Suppressor macrophage (primary cell): ENCODE results near the gene SLC9A8.

ENCODE experiments used
- DNase-seq, 4 experiments: peaks; one replicate each; pipeline ENCODE4 v3.0.0-alpha.2; 2020 to 2022

Gene SLC9A8

DNA sequence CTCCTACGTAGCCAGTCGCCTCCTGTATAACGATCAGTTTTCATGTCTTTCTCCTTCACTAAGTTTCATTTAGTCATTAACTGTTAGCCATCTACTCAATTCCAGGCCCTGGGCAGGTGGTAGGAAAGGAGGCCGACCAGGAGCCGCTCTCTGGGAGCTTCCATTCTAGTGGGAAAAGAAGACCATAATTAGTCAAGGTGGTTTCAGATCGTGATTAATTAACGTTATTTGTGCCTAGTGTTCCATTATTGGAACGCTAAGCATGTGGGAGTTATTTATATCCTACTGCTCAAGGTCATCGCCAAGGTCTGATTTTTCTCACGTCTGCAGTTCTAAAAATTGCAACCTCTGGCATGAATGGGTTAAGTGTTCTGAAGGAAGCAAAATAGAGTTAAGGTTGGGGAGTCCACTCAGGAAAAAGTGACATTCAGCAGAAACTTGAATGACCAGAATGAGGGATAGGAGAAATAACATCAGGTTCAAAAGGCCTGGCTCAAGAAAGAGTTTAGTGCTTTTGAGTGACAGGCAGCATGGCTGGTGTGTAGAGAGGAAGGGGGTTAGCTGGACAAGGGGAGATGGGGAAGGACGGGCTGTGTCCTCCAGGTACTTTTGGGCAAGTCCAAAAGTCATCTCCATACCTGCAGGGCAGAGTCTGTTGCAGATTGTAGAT, 812 bp downstream of the SLC9A8 start:
- peak in 1 of 4 experiments; percentile 22 for DNase-seq

DNA sequence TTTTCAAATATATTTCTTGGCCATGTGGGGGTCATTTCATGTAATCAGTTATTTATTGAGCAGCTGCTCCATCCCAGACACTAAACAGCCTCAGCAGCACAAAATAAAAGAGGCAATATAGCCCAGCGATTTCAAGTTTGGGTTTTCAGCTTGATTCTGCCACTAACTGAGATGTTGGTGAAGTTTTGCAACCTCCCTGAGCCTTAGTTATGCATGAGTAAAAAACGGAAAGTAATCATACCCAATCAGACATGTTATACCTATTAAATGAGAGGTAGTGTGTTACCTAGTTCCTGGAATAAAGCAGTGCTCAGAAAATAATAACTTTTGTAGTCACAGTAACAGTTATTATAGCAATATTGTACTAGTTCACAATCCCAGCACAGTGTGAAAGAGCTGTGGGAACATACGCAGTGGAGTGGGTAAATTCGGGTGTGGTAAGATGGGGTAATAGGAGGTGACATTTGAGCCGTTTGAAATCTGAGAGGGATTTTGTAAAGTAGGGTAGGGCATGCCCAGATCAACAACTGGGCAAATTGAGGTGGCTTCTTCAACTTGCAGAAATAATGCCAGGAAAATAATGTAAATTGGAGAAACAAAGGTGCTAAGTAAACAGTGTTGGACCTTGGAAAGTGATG, 1.5 kb downstream of the SLC9A8 start:
- DNase-seq: peak in 2 of 4 experiments; percentile 35 to 52

DNA sequence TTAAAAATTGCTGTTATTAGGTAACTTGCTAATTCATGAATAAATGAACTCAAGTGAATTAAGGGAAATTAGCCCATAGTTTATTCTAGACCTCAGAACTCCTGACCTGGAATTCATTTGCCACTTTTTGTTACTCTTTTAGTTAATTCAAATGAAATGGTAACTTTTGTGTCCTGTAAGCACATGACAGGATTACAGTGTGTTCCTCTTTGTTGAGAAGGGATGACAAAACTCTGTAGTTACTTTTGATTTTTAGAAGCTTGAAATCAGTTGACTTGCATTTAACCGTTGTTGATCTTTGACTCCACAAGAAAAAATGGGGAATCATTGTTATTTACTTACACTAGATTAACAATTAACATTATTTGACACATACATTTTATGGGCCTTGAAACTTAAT, 6.2 kb downstream of the SLC9A8 start:
- DNase-seq: peak; percentile 21 to 78 (median 52)

DNA sequence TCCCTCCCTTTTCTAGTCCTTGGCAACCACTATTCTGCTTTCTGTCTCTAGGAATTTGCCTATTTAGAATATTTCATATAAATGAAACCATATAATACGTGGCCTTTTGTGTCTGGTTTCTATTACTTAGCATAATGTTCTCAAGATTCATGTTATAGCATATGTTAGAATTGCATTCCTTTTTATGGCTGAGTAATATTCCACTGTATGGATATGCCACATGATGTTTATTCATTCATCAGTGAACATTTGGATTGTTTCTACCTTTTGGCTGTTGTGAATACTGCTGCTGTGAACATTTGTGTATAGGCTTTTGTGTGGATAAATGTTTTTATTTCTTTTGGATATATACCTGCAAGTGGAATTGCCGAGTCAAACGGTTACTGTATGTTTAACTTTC, 7.1 kb downstream of the SLC9A8 start:
- DNase-seq: no peak

DNA sequence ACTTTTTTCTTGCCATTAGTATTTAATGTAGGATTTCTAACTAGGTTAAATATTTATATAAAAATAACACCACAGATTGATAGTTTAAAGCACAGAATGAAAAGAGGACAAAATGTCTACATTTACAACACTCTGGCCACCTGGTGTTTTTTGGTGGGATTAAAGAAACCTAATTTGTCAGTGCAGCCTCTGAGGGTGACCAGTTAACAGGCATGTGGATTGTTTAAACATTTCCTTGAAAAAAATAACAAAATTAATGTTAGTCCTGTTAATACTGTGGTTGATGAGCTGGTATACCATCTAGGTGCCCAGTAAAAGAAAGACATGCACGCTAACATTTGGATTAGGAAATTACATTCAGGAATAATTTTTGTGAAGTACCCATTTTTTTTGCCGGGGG, 8.8 kb downstream of the SLC9A8 start:
- no peak for DNase-seq

DNA sequence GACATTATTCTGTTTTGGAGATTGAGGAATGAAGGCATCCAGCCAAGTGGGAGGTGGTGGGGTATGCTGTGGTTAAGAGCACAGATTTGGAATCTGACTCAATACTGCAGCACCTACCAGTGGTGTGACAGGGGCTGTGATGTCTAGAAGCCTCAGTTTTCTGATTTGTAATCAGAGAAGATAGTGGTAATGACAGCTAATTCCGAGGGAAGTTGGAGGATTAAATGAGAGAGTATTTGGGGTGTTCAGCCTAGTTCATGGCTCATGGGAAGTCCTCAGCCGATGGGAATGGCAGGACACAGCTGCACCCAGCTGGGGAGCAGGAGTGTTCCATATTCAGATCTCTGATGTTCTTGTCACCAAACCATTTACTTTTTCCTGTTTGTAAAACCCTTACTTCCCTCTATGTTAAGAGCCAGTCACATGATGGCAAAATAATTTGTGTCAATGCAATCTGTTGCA, 9.3 kb downstream of the SLC9A8 start:
- DNase-seq: peak; percentile 24 to 58 (median 48)

DNA sequence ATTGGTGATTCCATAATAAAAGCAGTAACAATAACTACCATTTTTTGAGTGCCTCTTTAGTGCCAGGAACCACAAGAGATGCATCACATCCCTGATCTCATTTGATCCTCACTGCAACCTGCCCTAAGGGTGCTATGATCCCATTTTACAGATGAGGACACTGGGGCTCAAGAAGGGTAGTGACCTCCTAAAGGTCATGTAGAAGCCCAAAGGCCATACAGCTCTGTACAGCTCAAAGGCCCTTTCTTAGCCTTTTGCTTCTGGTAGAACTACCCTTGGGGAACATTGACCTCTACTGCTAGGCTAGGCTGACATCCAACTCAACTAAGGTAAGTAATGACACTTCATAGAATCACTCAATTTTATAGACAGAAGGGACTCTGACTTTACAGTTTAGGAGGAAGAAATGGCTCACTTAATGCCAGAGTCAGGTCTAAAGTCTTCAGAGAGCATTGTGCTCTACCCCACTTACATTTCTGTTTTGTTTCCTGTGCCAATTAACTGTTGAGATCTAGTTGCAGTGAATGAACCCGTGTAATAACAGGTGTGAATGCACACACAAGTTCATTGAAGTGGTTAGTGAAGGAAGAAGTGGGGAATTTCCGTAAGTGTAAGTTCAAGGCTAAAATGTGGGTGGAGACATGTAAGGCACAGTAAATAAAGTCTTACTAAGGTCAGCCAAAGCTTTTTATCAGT, 10.7 kb downstream of the SLC9A8 start:
- no peak for DNase-seq

DNA sequence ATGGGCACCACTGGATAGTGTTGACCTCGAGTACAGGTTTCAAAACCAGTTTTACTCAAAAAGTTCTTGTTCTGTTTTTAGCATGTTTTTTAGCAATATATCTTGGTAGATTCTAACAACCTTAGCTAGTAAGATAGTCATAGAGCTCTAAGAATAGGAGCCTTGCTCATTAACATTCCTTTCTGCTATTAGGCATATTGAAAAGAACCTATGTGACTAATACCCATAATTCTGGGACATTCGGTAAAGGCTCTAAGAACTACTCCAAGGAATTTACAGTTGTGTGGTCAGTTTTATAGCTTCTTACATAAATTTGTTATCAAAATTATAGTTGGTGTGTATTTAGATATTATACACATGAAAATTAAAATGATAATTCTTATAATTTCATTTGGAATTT, 11.6 kb downstream of the SLC9A8 start:
- no peak for DNase-seq

DNA sequence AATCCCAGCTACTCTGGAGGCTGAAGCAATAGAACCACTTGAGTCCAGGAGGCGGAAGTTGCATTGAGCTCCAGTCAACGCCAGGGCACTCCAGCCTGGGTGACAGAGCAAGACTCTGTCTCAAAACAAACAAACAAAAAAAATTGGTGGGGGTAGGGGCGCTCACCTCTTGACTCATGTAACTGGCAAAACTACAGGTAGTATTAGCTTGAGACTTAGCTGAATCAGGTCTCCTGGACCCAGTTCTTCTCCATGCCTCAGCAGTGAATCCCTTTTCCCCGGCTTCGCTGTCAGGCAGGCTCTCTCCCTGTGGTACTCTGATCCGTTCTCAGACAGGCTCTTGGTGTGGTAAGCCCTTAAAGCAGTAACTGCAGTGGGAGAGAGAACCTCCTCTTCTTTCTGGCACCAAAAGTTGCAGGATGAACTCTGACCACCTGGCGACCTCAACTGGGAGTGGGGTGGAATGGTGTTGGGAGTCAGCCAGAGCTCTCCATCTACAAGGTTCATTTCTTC, 12.9 kb downstream of the SLC9A8 start:
- DNase-seq: no peak

DNA sequence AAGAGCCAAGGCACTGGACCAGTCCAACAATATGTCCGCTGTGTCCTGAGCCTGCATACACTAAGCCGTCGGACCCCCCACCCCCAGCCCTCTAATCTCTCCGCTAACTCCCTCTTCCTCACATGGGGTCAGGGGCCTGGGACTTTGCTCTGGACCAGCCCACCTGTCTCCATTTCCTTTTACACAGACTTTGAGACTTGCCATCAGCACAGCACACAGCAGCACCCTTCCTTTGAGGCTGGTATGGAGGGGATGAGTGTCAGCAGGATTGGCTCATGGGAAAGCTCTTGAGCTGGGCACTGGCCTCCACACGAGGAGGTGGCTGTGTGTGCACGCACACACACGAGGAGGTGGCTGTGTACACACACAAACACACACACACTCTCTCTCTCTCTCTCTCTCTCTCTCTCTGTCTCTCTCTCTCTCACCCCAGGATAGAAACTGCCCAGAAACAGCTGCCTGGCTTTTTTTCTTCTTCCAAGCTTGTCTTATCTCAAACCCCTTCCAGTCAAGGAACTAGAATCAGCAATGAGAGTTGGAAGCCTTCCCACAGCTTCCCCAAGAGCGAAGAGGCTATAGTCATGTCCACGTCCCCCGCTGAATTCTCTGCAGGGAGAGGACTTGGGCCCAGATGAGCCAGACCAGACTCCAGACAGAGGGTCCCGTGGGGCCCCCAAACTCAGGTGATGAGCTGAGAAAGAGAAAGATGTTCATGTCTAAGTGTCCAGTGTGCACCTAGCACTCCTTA, 18.6 kb downstream of the SLC9A8 start:
- no peak for DNase-seq

DNA sequence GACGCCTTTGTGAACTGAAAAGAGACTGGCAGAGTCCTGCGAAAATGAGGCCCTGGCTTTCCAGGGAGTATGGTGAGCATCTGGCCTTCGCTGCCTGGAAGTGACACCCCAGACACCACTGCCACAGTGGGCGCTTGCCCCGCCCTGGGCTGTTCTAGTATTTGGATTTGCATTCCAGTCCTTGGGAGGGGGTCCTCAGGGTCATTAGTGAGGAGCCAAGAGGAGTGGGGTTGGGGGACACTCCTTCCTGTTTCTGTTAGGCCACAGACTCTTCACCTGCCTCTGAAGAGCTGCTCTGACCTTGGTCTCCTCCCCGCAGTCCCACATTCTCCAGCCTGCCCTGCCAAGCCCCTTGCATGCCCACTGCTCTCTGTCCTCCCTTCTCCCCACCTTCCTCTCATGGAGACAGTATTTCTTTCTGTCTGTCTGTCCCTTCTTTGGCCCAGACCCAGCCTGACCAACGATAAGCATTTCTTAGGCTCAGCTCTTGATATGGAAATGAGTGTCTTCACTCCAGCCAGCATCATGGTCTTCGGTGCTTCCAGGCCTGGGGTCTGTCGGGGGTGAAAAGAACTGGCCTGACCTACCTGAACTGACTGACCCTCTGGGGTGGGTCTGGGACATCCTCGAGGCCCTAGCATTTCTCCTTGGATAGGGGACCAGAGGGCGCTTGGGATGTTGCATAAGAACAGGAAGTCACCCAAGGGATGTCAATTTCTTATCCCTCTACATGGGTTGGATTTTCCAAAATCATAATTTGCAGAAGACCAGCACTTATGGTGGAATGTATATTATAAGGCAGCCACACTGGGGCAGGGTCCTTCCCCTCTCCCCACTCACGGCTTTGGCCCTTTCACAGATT, 19.4 kb downstream of the SLC9A8 start:
- DNase-seq: peak in 1 of 4 experiments; percentile 31

DNA sequence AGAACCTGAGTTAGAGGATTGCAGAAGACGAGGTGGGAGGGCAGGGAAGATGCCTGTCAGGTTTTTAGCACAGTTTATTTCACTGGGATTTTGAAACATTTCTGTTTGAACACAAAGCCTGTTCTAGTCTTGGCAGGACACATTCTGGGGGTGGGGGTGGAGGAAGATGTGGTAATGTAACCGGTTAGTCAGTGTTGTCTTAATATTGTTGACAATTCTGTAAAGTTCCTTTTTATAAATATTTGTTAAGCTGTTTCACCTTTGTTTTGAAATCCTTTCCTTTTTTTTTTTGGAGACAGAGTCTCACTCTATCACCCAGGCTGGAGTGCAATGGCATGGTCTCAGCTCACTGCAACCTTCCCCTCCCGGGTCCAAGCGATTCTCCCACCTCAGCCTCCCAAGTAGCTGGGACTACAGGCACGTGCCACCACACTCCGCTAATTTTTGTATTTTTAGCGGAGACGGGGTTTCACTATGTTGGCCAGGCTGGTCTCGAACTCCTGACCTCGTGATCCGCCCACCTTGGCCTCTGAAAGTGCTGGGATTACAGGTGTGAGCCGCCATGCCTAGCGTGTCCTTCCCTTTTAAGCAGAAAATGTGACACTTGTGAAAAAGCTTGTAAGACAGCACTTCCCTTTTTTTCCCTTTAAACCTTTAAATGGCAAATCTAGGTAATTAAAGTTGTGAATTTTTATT, 20.2 kb downstream of the SLC9A8 start:
- DNase-seq: peak; percentile 43 to 69 (median 65)

DNA sequence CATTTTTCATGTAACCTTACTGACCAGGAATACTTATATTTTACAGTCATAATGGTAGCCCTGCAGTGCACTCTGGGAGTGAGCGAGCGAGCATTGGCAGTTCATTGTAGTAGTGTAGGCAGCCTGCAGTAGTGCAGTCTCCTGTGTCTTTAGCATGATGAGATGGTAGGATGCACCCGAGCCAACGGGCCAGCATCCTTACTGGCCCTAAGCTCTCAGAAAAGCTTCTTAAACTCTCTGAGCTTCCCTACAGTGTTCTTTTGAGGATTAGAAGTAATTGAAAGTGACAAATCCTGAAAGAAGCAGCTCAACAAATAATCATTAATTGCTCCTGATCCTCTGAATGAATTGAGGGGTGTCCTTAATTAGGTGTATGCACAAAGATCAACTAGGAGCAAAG, 20.9 kb downstream of the SLC9A8 start:
- no peak for DNase-seq

DNA sequence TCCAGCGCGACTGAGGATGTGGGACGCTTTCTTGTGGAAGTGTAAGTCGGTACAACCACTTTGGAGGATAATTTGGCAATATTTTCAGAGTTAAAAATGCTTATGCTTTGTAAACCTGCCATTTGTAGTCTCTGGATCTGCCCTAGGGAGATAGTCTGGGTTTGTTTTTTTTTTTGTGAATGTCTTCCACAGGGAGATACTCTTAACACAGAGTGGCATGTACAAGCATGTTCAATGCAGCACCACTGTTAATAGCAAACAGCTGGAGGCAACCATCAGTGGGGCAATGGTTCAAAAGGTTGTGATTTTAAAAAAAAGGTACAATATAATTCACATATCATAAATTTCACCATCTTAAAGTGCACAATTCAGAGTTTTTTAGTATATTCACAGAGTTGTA, 22.4 kb downstream of the SLC9A8 start:
- no peak for DNase-seq

DNA sequence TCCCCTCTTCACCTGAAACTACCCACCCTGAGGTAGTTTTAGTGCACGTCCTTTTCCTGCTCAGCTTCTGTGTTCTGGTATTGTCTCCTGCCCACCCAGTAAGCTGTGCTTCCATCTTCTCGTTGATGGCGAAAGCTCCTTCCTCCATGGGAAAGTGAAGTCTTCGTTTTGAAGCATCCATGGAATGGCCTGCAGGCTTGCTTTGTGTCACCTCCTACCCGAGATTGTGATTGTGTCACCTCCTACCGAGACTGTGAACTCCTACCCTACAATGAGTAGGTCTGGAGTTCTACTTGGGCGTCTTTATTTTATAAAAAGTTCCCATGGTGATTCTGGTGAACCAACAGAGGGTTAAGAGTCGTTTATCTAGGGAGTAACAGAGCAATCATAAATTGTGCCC, 25.9 kb downstream of the SLC9A8 start:
- DNase-seq: no peak

DNA sequence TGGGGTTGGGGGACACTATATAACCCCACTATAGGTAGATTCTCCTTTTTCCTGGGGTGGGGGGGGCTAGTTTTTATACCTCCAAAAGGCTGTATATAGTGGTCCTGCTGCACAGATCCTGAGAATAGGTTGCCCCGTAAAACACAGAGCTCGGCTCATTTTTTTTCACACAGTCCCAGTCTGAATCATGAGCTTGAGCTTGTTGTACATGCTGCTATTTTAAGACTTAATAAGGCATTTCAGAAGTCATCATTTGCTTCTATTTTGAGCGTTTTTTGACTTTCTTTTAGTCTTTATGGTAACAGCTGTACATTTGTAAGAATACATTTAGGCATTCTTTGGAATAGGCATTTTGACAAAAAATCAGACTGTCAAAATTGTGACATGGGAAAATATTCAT, 30.5 kb downstream of the SLC9A8 start:
- DNase-seq: no peak

DNA sequence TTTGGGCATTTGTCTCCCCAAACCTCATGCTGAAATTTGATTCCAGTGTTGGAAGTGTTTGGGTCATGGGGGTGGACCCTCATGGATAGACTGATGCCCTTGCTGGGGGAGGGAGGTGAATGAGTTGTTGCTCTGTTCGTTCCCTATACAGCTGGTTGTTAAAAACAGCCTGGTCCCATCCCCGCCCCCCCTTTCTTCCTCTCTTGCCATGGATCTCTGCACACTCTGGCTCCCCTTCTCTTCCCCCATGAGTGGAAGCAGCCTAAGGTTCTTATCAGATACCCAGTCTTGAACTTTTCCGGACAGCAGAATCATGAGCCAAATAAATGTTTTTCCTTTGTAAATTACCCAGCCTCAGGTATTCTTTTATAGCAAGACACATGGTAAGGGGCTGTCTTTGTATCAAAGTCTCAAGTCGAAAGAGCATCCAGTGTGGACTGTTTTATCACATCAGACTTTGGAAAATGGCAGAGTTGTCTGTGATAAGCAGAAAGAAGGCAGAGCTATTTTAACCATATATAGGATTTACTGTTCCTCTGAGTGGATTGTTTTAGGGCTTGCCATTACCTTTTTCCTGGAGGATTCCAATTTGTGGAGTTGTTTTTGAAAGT, 31.2 kb downstream of the SLC9A8 start:
- DNase-seq: no peak

DNA sequence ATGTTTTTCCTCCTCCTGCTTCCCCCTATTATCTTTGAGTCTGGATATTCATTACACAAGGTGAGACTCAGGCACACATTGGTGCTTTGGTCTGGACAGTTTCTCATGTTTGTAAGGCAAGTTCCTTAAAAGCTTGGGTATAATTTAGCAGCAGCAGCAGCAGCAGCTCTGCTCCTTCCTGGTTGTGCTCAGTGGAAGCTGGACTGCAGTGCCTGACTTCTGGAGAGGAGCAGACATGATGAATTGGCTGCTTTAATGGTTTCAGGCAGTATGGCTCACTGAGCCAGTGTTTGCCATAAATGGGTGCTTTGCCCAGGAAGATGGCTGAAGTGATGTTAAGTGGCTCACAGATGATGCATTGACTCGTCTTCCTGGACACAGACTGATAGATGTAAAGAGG, 32.4 kb downstream of the SLC9A8 start:
- peak in 3 of 4 experiments; percentile 14 to 27 (median 17) for DNase-seq

DNA sequence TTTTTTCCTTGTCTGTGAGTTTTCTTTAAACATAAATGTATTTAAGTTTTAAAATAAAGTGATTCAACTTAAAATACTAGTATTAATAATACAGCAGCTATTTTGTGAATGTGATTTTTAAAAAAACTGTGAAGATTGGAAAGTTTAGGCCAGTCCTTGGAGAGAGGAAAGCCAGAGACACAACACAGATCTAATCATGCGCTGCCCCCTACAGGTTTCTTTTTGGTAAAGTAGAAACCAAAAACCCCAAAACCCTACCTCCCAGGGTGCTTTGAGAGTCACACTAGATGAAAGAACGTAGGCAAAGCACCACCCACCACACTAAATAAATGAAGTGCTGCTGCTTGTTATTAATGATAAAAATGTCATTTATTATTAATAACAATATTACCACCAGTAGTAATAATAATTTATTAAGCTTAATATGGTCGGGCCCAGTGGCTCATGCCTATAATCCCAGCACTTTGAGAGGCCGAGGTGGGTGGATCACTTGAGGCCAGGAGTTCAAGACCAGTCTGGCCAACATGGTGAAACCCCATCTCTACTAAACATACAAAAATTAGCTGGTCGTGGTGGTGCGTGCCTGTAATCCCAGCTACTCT, 33.7 kb downstream of the SLC9A8 start:
- DNase-seq: peak; percentile 71 to 86 (median 74)
